Glutamatergic neuron (in vitro differentiated cells): ENCODE measurements around the gene MOV10. TPM values are rescaled to one million over a fixed set of nuclear protein-coding genes. Genes with fewer than 3 reads are reported as not detected.

Experiments used
- DNase-seq: peaks from one replicate; pipeline ENCODE4 v3.0.0; 2022
- H3K27ac Mint-ChIP-seq: one replicate; pipeline ENCODE4 v1.8.0; 2020; ENCODE audit warnings: mild to moderate bottlenecking, mixed read lengths, inconsistent platforms; ENCODE audit not compliant: unreplicated experiment
- H3K27me3 Mint-ChIP-seq: one replicate; pipeline ENCODE4 v1.8.0; 2020; ENCODE audit warnings: mild to moderate bottlenecking, moderate library complexity, mixed read lengths, inconsistent platforms; ENCODE audit not compliant: unreplicated experiment
- H3K36me3 Mint-ChIP-seq: one replicate; pipeline ENCODE4 v1.8.0; 2020; ENCODE audit warnings: mild to moderate bottlenecking, mixed read lengths, inconsistent platforms; ENCODE audit not compliant: unreplicated experiment
- H3K4me1 Mint-ChIP-seq: one replicate; pipeline ENCODE4 v1.8.0; 2020; ENCODE audit warnings: mild to moderate bottlenecking, low read depth, mixed read lengths, inconsistent platforms; ENCODE audit not compliant: unreplicated experiment
- H3K4me3 Mint-ChIP-seq: one replicate; pipeline ENCODE4 v1.8.0; 2020; ENCODE audit warnings: mild to moderate bottlenecking, mixed read lengths, inconsistent platforms; ENCODE audit not compliant: unreplicated experiment
- H3K9me3 Mint-ChIP-seq: one replicate; pipeline ENCODE4 v1.8.0; 2020; ENCODE audit warnings: mild to moderate bottlenecking, moderate library complexity, mixed read lengths, inconsistent platforms; ENCODE audit not compliant: unreplicated experiment
- CTCF ChIP-seq: fragments of 200-600 bp; sonication (generic); IDR thresholded peaks from one replicate; pipeline ENCODE4 v1.5.0; 2021; ENCODE audit not compliant: partially characterized antibody, unreplicated experiment
- total RNA-seq: library from RNA; stranded (reverse); fragmentation: NEBNext Ultra II Directional; extraction: Animal tissue kit (Norgen Biotek cat#: 25700); gene quantifications from one replicate; pipeline ENCODE4 v1.2.1, GENCODE V29; 2021; ENCODE audit not compliant: unreplicated experiment

The MOV10 gene
- total RNA-seq, 1 donor from 2014 or later = 5.2 TPM

GRCh38 chr1:112707221-112708001, 33.0 kb downstream of the MOV10 start:
- DNase-seq = peak; percentile 91
- Mint-ChIP-seq H3K9me3 (peaks cover 19% of the 10 kb centered on the region), H3K4me1 (peaks cover 17% of the 10 kb centered on the region), H3K27me3 (peaks cover 9% of the 10 kb centered on the region), H3K4me3 (peak overlapping the region; percentile 87), H3K36me3 (no peaks in the 10 kb centered on the region), H3K27ac (no peak overlapping the region)
- peak; percentile 71 for TF ChIP-seq CTCF

- Mint-ChIP-seq H3K4me3 (peak overlapping the region; percentile 87), H3K27me3 (peaks cover 12% of the 10 kb centered on the region), H3K36me3 (no peaks in the 10 kb centered on the region), H3K27ac (peak overlapping the region; percentile 25), H3K4me1 (peaks cover 15% of the 10 kb centered on the region), H3K9me3 (peaks cover 18% of the 10 kb centered on the region)
- TF ChIP-seq CTCF = no peak
- no peak for DNase-seq
Measured at GRCh38 chr1:112708002-112708448, 33.6 kb downstream of the MOV10 start.

GRCh38 chr1:112708489-112708888, 34.0 kb downstream of the MOV10 start:
- peaks cover 18% of the 10 kb centered on the region for H3K9me3 Mint-ChIP-seq
- no peak overlapping the region for H3K4me3 Mint-ChIP-seq
- H3K4me1 Mint-ChIP-seq = peaks cover 13% of the 10 kb centered on the region
- H3K36me3 Mint-ChIP-seq = no peaks in the 10 kb centered on the region
- H3K27me3 Mint-ChIP-seq = peaks cover 13% of the 10 kb centered on the region
- DNase-seq = no peak
- TF ChIP-seq CTCF = no peak
- H3K27ac Mint-ChIP-seq = no peak overlapping the region

- no peak for DNase-seq
- Mint-ChIP-seq H3K4me1 (peaks cover 9% of the 10 kb centered on the region), H3K4me3 (no peak overlapping the region), H3K27me3 (peaks cover 14% of the 10 kb centered on the region), H3K9me3 (peaks cover 18% of the 10 kb centered on the region), H3K36me3 (no peaks in the 10 kb centered on the region), H3K27ac (no peak overlapping the region)
- TF ChIP-seq CTCF = no peak
Measured at GRCh38 chr1:112710159-112710558, 35.7 kb downstream of the MOV10 start.

GRCh38 chr1:112710586-112710985, 36.1 kb downstream of the MOV10 start:
- H3K9me3 Mint-ChIP-seq = peaks cover 18% of the 10 kb centered on the region
- H3K36me3 Mint-ChIP-seq = no peaks in the 10 kb centered on the region
- no peak for DNase-seq
- H3K4me3 Mint-ChIP-seq = no peak overlapping the region
- H3K4me1 Mint-ChIP-seq = peaks cover 5% of the 10 kb centered on the region
- H3K27ac Mint-ChIP-seq = no peak overlapping the region
- no peak for TF ChIP-seq CTCF
- H3K27me3 Mint-ChIP-seq = peaks cover 12% of the 10 kb centered on the region
